ENCODE measurements around the gene ASPSCR1.

DNA sequence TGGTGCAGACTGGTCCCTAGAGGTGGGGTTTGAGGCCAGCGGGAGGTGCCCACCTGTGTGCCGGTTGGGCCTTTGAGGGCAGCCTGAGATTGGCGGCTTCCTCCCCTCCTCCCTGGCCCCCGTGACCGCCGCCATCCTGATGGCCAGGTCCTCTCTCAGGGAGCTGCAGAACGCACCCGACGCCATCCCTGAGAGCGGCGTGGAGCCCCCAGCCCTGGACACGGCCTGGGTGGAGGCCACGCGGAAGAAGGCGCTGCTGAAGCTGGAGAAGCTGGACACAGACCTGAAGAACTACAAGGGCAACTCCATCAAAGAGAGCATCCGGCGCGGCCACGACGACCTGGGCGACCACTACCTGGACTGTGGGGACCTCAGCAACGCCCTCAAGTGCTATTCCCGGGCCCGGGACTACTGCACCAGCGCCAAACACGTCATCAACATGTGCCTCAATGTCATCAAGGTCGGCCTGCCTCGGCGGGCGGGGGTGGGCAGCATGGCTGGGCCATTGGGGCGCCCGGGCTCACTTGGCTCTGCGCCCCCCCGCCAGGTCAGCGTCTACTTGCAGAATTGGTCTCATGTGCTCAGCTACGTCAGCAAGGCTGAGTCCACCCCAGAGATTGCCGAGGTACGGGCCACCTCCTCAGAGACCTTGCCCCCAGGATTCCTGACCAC, 77.1 kb downstream of the ASPSCR1 start:
- TF ChIP-seq, protein P1, sequence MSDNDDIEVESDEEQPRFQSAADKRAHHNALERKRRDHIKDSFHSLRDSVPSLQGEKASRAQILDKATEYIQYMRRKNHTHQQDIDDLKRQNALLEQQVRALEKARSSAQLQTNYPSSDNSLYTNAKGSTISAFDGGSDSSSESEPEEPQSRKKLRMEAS (IDR thresholded peaks at IDR 0.05) = no peak
- TF ChIP-seq ATF3 (IDR thresholded peaks at IDR 0.05) (no peak), RAD21 (IDR thresholded peaks at IDR 0.05; ENCODE audit: low read depth) (no peak), CTCF (IDR thresholded peaks at IDR 0.05 in 2 of 3, conservative IDR thresholded peaks at IDR 0.05 in 1 of 3; ENCODE audit: borderline replicate concordance in 1 of 3, insufficient read depth in 1 of 3, low read depth in 2 of 3, low read length in 2 of 3) (no peak), SRF (IDR thresholded peaks at IDR 0.05; ENCODE audit: low read depth) (no peak)

Measured in HCT116 (cell line).